HG03439 (cell line): ENCODE data around the gene RAD52.

ENCODE experiments used
- ATAC-seq: cut with Tn5 transposase; IDR thresholded peaks from one replicate; pipeline ENCODE4 v1.9.1; 2021; ENCODE audit warnings: mild to moderate bottlenecking, moderate library complexity; ENCODE audit not compliant: unreplicated experiment

RAD52 gene

GRCh38 chr12:879641-880040 lies 69.9 kb downstream of the RAD52 start:
- ATAC-seq, result no peak

- no peak for ATAC-seq
Observed at GRCh38 chr12:873954-874353, 75.5 kb downstream of the RAD52 start.

- no peak for ATAC-seq
Observed at GRCh38 chr12:870378-870777, 79.1 kb downstream of the RAD52 start.

GRCh38 chr12:868722-869121 lies 80.8 kb downstream of the RAD52 start:
- no peak for ATAC-seq

GRCh38 chr12:867905-868304 lies 81.6 kb downstream of the RAD52 start:
- no peak for ATAC-seq

GRCh38 chr12:865614-866013 lies 83.9 kb downstream of the RAD52 start:
- ATAC-seq, result no peak

- ATAC-seq, result no peak
Observed at GRCh38 chr12:863285-863684, 86.2 kb downstream of the RAD52 start.

- ATAC-seq, result no peak
Observed at GRCh38 chr12:862303-862911, 87.1 kb downstream of the RAD52 start.
